ENCODE data around the gene SSNA1.
"Not testable (repeated sequence)": the region's sequence is repeated elsewhere in the genome, so short reads cannot be mapped to it uniquely, and the experiment has no call there.

SSNA1 gene

GRCh38 chr9:137234055-137234697 lies 45.7 kb downstream of the SSNA1 start:
- DNase-seq, result no peak

- no peak for DNase-seq
Observed at GRCh38 chr9:137234758-137235423, 46.4 kb downstream of the SSNA1 start.

GRCh38 chr9:137235424-137236237 lies 47.2 kb downstream of the SSNA1 start:
- no peak for DNase-seq

- DNase-seq, result peak; percentile 83
Observed at GRCh38 chr9:137236238-137236935, 47.9 kb downstream of the SSNA1 start.

GRCh38 chr9:137236936-137237421 lies 48.5 kb downstream of the SSNA1 start:
- no peak for DNase-seq

GRCh38 chr9:137237759-137238726 lies 49.6 kb downstream of the SSNA1 start:
- DNase-seq, result no peak

- not testable (repeated sequence) for DNase-seq
Observed at GRCh38 chr9:137239541-137240200, 51.2 kb downstream of the SSNA1 start.

Measured in central memory CD4-positive, alpha-beta T cell (primary cell).